GM12872 (cell line): ENCODE results near the gene ADGRG3.

Experiments
- CTCF ChIP-seq: IDR thresholded peaks from 3 replicates; pipeline ENCODE4 v1.5.1; 2011; ENCODE audit warnings: low read depth, mild to moderate bottlenecking, low read length, moderate library complexity; ENCODE audit not compliant: insufficient read depth

Gene ADGRG3

GRCh38 chr16:57670196-57670595, 2.1 kb downstream of the ADGRG3 start:
- no peak for TF ChIP-seq CTCF

DNA sequence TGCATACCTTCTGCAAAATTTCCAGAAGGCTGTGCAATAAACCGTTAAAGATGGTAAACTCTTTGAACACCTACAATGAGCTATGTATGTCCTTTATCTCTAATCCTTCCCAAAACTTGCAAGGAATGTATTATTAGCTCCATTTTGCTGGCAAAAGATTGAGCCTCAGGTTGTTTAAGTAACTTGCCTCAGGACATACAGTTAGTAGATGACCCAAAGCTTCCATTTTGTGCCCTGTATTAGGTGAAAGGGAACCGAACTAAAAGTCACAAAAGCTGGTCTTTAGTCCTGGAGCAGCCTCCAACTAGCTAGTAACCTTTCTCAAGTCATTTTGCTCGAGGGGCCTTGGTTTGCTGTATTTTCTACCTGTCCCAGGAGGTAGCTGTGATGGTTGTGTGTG, 4.3 kb downstream of the ADGRG3 start:
- no peak for TF ChIP-seq CTCF

DNA sequence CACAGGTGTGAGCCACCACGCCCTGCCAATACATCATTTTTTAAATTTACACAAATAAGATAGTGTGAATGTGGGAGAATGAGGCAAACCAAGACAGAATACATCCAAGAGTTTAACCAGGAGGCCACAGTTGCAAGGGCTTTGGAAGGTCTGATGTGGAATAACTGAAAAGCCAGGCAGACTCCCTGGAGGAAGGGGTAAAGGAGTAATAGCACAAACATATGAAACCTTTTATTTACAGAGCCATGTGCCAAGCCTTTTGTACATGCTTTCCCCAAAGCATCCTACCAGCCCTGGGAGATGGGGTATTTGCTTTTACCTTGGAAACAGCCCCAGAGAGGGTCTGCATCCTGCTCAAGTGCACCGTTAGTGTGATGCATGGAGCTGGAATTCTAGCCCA, 4.7 kb downstream of the ADGRG3 start:
- no peak for TF ChIP-seq CTCF

DNA sequence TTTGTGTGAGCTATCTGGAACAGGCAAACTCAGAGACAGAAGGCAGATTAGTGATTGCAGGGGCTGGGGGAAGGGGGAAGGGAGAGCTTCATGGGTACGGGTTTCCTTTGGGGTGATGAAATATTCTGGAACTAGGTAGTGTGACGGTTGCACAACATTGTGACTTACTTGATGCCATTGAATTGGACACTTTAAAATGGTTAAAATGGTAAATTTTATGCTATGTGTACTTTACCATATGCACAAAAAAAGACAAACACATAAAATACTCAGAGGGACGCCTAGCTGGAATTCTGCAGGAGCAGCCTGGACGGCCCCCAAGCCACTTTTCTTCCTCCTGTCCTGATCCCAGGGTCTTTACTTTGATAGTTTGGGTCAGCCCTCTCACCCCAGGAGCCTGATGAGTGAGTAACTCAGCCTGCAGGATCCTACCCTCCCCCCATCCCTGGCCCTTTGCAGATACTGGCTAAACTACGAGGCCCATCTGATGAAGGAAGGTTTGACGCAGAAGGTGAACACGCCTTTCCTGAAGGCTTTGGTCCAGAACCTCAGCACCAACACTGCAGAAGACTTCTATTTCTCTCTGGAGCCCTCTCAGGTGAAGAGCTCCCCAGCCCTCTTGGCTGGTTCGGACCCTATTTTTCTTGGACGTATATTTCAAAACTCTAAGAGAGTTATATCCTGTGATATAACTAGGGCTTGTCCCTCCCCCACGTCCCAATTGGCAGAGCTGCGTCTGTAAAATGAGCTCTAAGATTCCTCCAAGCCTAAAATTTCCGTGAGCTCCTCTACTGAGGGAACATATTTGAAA, 7.8 kb downstream of the ADGRG3 start:
- no peak for TF ChIP-seq CTCF

DNA sequence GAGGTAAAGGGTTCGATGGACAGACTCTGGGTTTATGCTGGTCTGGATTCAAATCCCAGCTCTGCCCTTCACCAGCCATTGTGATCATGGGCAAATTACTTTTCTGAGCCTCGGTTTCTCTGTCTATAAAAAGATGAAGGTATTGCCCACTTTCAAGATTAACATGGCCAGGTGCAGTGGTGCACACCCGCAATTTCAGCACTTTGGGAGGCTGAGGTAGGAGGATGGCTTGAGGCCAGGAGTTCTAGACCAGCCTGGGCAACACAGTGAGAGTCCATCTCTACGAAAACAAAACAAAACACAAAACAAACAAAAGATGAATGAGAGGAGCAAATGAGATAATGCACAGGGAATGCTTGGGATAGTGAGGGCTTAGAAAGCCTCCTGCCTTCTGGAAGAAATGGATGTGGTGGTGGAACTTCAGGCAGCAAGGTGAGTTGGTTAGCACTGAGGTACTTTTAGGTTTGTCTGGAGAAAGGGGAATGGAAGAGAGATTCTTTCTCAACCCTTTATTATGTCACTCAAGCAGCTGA, 8.5 kb downstream of the ADGRG3 start:
- no peak for TF ChIP-seq CTCF

GRCh38 chr16:57677622-57678369, 9.7 kb downstream of the ADGRG3 start:
- TF ChIP-seq CTCF, result no peak

DNA sequence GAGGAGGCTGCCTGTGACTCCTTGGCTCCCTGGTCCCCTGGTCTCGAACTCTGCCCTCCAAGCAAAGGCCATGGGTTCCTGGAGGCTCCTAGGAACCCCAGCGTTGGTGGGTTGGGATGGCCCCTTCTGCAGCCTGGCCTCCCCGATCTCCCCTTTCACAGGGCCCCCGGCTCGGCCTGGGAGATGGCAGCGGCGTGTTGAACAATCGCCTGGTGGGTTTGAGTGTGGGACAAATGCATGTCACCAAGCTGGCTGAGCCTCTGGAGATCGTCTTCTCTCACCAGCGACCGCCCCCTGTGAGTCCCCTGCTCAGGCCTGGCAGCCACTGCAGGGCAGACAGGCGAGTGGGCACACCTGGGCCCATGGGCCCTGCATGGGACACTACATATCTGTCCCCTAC, 10.9 kb downstream of the ADGRG3 start:
- no peak for TF ChIP-seq CTCF
